Body of pancreas (tissue), 4 donors: ENCODE data around the gene TMC1.

Source experiments
- POLR2A ChIP-seq, 3 donors: fragments of 450-650 bp; IDR thresholded peaks; one replicate each; pipeline ENCODE4 v1.6.1; 2016; ENCODE audit warnings: antibody characterized with exemption in 3 of 3, mild to moderate bottlenecking in 2 of 3
- TF ChIP-seq, protein P1 (sequence below), 7 experiments: fragments of 450-650 bp in 4 of 7; fragments of 200-600 bp in 3 of 7; sonication (generic) in 3 of 7; IDR thresholded peaks; one replicate each; pipeline ENCODE4 v1.5.1; 2016 to 2019; ENCODE audit warnings: antibody characterized with exemption in 7 of 7

DNA sequence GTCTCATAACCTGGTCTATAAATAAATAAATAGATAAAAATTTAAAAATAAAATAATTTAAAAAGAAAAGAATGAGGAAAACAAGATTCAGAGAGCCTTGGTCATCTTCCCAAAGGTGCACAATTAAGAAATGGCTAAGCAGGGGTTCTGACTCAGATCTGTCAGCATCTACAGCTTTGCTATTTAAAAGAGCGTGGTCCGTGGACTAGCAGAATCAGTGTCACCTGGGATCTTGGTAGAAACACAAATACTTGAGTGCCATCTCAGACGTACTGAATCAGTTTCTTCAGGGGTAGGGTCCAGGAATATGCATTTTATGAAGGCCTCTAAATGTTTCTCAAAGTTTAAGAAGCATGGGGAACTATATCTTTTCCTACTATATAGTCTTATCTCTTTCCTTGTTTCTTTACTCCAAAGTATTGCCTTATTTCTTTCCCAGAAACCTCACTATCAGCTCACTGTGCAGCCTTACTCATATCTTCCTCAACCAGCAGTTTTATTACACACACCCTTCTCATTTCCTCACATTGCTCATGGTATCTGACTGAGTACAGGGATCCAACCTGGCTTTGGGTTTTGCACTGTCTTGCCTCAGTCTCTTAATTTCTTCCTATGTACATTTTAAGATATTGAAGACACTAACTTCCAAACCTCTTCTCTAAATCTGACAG, 58.6 kb downstream of the TMC1 start:
- TF ChIP-seq, protein P1, sequence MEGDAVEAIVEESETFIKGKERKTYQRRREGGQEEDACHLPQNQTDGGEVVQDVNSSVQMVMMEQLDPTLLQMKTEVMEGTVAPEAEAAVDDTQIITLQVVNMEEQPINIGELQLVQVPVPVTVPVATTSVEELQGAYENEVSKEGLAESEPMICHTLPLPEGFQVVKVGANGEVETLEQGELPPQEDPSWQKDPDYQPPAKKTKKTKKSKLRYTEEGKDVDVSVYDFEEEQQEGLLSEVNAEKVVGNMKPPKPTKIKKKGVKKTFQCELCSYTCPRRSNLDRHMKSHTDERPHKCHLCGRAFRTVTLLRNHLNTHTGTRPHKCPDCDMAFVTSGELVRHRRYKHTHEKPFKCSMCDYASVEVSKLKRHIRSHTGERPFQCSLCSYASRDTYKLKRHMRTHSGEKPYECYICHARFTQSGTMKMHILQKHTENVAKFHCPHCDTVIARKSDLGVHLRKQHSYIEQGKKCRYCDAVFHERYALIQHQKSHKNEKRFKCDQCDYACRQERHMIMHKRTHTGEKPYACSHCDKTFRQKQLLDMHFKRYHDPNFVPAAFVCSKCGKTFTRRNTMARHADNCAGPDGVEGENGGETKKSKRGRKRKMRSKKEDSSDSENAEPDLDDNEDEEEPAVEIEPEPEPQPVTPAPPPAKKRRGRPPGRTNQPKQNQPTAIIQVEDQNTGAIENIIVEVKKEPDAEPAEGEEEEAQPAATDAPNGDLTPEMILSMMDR (IDR thresholded peaks at IDR 0.05) = no peak
- TF ChIP-seq POLR2A (IDR thresholded peaks at IDR 0.05) = no peak
